ENCODE results near the gene C13orf42.

DNA sequence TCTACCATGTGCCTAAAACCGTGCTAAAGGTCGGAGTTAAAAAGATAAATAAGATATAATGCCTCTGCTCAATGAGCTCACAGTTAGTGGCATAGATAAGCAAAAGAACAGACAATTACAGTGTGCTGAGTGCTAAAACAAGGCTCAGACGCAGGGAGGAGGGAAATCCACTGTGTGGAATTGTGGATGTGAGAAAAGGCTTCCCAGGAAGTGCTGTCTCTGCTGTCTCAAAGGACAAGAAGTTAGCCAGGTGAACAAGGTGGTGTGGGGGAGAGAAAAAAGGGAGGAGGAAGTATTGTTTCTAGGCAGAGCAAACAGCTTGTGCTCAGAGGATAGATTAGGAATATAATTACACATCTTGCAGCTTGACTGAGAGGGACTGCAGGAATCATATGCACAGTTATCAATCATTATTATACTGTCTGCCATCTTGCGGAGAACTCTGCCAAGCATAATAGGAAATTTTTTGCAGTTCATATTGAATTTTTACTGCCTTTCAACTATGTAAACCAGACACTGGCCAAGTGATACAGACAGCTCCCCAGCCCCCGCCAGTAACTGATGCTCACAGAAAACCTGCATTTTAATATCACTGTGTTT is 9.3 kb downstream of the C13orf42 start:
- TF ChIP-seq POLR2AphosphoS5 (IDR thresholded peaks at IDR 0.05; ENCODE audit: low read depth) (no peak), CREB1 (CRISPR knock-in tag; IDR thresholded peaks at IDR 0.05; ENCODE audit: low read depth) (no peak), JUNB (IDR thresholded peaks at IDR 0.05; ENCODE audit: unreplicated experiment) (no peak), EZH2 (IDR thresholded peaks at IDR 0.05; ENCODE audit: low read depth, unreplicated experiment) (no peak), EZH2phosphoT487 (IDR thresholded peaks at IDR 0.05; ENCODE audit: unreplicated experiment) (no peak)
- TF ChIP-seq, protein P1, sequence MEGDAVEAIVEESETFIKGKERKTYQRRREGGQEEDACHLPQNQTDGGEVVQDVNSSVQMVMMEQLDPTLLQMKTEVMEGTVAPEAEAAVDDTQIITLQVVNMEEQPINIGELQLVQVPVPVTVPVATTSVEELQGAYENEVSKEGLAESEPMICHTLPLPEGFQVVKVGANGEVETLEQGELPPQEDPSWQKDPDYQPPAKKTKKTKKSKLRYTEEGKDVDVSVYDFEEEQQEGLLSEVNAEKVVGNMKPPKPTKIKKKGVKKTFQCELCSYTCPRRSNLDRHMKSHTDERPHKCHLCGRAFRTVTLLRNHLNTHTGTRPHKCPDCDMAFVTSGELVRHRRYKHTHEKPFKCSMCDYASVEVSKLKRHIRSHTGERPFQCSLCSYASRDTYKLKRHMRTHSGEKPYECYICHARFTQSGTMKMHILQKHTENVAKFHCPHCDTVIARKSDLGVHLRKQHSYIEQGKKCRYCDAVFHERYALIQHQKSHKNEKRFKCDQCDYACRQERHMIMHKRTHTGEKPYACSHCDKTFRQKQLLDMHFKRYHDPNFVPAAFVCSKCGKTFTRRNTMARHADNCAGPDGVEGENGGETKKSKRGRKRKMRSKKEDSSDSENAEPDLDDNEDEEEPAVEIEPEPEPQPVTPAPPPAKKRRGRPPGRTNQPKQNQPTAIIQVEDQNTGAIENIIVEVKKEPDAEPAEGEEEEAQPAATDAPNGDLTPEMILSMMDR (conservative IDR thresholded peaks at IDR 0.05; ENCODE audit: low read depth in 2 of 2), result no peak

All from GM23338 (cell line).